Ishikawa (cell line): ENCODE results near the gene RFC5.

ENCODE experiments used
- CEBPB ChIP-seq: IDR thresholded peaks from 2 replicates; pipeline ENCODE4 v1.6.1; 2012
- CREB1 ChIP-seq: IDR thresholded peaks from 2 replicates; pipeline ENCODE4 v1.6.1; 2012; ENCODE audit warnings: low read depth
- EGR1 ChIP-seq: IDR thresholded peaks from 2 replicates; pipeline ENCODE4 v1.6.1; 2012
- EP300 ChIP-seq: IDR thresholded peaks from 2 replicates; pipeline ENCODE4 v1.6.1; 2012; ENCODE audit warnings: borderline replicate concordance
- FOXM1 ChIP-seq: IDR thresholded peaks from 2 replicates; pipeline ENCODE4 v1.6.1; 2012; ENCODE audit warnings: low read depth, borderline replicate concordance
- MAX ChIP-seq: IDR thresholded peaks from 2 replicates; pipeline ENCODE4 v1.6.1; 2012
- NFIC ChIP-seq: IDR thresholded peaks from 2 replicates; pipeline ENCODE4 v1.6.1; 2012
- RAD21 ChIP-seq: IDR thresholded peaks from 2 replicates; pipeline ENCODE4 v1.6.1; 2012; ENCODE audit warnings: low read depth
- REST ChIP-seq: IDR thresholded peaks from 2 replicates; pipeline ENCODE4 v1.6.1; 2012; ENCODE audit warnings: low read depth, mild to moderate bottlenecking
- TAF1 ChIP-seq: IDR thresholded peaks from 2 replicates; pipeline ENCODE4 v1.6.1; 2012; ENCODE audit warnings: low read depth, mild to moderate bottlenecking
- TCF12 ChIP-seq: IDR thresholded peaks from 2 replicates; pipeline ENCODE4 v1.6.1; 2012; ENCODE audit warnings: low read depth
- TEAD4 ChIP-seq: IDR thresholded peaks from 2 replicates; pipeline ENCODE4 v1.6.1; 2012
- USF1 ChIP-seq: IDR thresholded peaks from 2 replicates; pipeline ENCODE4 v1.6.1; 2012
- YY1 ChIP-seq: IDR thresholded peaks from 2 replicates; pipeline ENCODE4 v1.6.1; 2012; ENCODE audit warnings: low read depth
- ZBTB7A ChIP-seq: IDR thresholded peaks from 2 replicates; pipeline ENCODE4 v1.6.1; 2012; ENCODE audit warnings: low read depth

The RFC5 gene

GRCh38 chr12:118023301-118023860 is 6.9 kb downstream of the RFC5 start:
- TF ChIP-seq CREB1 (no peak), NFIC (no peak), FOXM1 (no peak), TEAD4 (no peak), TAF1 (no peak), TCF12 (no peak), ZBTB7A (no peak), YY1 (no peak), USF1 (no peak), RAD21 (no peak)

- TF ChIP-seq CEBPB: no peak
These were observed 8.7 kb downstream of the RFC5 start for GRCh38 chr12:118025168-118025567.

- TF ChIP-seq CEBPB: no peak
- no peak for TF ChIP-seq REST
- TF ChIP-seq USF1: no peak
- TF ChIP-seq TEAD4: no peak
- TF ChIP-seq FOXM1: no peak
- TF ChIP-seq EP300: no peak
- TF ChIP-seq YY1: no peak
- TF ChIP-seq TAF1: no peak
- TF ChIP-seq RAD21: no peak
- TF ChIP-seq TCF12: no peak
- no peak for TF ChIP-seq MAX
- TF ChIP-seq EGR1: no peak
These were observed 12.7 kb downstream of the RFC5 start for GRCh38 chr12:118029166-118029565.

- no peak for TF ChIP-seq TAF1
- TF ChIP-seq YY1: no peak
- TF ChIP-seq NFIC: no peak
- TF ChIP-seq EGR1: no peak
- no peak for TF ChIP-seq CREB1
- TF ChIP-seq EP300: no peak
- no peak for TF ChIP-seq REST
- TF ChIP-seq MAX: no peak
- no peak for TF ChIP-seq TEAD4
- TF ChIP-seq FOXM1: no peak
- TF ChIP-seq CEBPB: no peak
These were observed 15.7 kb downstream of the RFC5 start for GRCh38 chr12:118032188-118032587.

- TF ChIP-seq EGR1 (no peak), TCF12 (no peak), TEAD4 (no peak), MAX (no peak), TAF1 (no peak), CREB1 (no peak)
These were observed 16.8 kb downstream of the RFC5 start for GRCh38 chr12:118033323-118033722.

- TF ChIP-seq CEBPB: no peak
- TF ChIP-seq TAF1: no peak
- TF ChIP-seq REST: no peak
- TF ChIP-seq TCF12: no peak
These were observed 17.4 kb downstream of the RFC5 start for GRCh38 chr12:118033902-118034301.
